ENCODE results near the gene CD46. TPM values are rescaled to one million over a fixed set of nuclear protein-coding genes. Genes with fewer than 3 reads are reported as not detected.
"Not testable (repeated sequence)": the region's sequence is repeated elsewhere in the genome, so short reads cannot be mapped to it uniquely, and the experiment has no call there.

Gene CD46
- total RNA-seq, 2 experiments from 2014 or later, result 75.0 to 80.2 TPM

DNA sequence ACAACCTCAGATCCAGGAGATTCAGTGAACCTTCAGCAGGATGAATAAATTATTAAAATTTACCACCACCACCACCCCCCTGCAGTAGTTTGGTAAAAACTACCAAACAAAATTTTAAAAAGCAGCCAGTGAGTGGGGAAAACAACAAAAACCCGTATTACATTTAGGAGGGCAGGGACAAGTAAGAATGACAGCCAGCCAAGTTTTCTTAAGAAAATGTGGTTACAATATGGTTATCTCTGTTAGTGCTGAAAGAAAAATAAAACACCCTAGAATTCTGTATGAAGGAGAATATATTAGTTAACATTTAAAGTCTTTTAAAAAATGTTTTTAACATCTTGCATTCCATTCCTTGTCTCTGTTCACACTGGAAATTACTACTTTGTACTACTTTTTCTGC is 14.7 kb downstream of the CD46 start:
- peaks cover 76% of the 10 kb centered on the region for H3K36me3 Mint-ChIP-seq
- peaks cover 6% of the 10 kb centered on the region for H3K4me1 Mint-ChIP-seq
- DNase-seq, result no peak
- no peaks in the 10 kb centered on the region for H3K27me3 Mint-ChIP-seq
- H3K27ac Mint-ChIP-seq, result no peak overlapping the region
- H3K9me3 Mint-ChIP-seq, result peaks cover 8% of the 10 kb centered on the region
- no peak overlapping the region for H3K4me3 Mint-ChIP-seq

DNA sequence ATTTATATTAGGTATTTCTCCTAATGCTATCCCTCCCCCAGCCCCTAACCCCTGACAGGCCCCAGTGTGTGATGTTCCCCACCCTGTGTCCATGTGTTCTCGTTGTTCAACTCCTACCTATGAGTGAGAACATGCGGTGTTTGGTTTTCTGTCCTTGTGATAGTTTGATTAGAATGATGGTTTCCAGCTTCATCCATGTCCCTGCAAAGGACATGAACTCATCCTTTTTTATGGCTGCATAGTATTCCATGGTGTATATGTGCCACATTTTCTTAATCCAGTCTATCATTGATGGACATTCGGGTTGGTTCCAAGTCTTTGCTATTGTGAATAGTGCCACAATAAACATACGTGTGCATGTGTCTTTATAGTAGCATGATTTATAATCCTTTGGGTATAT is 18.7 kb downstream of the CD46 start:
- H3K27ac Mint-ChIP-seq, result not testable (repeated sequence)

DNA sequence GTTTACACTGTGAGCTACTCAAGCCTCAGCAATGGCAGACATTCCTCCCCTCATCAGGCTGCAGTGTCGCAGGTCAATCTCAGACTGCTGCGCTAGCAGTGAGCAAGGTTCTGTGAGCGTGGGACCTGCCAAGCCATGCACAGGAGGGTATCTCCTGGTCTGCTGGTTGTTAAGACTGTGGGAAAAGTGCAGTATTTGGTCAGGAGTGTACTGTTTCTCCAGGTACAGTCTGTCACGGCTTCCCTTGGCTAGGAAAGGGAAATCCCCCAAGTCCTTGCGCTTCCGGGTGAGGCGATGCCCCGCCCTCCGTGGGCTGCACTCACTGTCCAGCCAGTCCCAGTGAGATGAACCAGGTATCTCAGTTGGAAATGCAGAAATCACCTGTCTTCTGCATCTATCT is 24.2 kb downstream of the CD46 start:
- H3K27me3 Mint-ChIP-seq, H3K27ac Mint-ChIP-seq, H3K4me3 Mint-ChIP-seq, DNase-seq: not testable (repeated sequence)
- H3K36me3 Mint-ChIP-seq, result peaks cover 86% of the 10 kb centered on the region
- peaks cover 24% of the 10 kb centered on the region for H3K9me3 Mint-ChIP-seq
- H3K4me1 Mint-ChIP-seq, result peaks cover 20% of the 10 kb centered on the region

More for the DNA sequence above, 18.7 kb downstream of the CD46 start:
- Mint-ChIP-seq H3K36me3 (peaks cover 80% of the 10 kb centered on the region), H3K9me3 (peaks cover 23% of the 10 kb centered on the region), H3K4me1 (peaks cover 20% of the 10 kb centered on the region)
- DNase-seq, H3K4me3 Mint-ChIP-seq, H3K27me3 Mint-ChIP-seq: not testable (repeated sequence)

DNA sequence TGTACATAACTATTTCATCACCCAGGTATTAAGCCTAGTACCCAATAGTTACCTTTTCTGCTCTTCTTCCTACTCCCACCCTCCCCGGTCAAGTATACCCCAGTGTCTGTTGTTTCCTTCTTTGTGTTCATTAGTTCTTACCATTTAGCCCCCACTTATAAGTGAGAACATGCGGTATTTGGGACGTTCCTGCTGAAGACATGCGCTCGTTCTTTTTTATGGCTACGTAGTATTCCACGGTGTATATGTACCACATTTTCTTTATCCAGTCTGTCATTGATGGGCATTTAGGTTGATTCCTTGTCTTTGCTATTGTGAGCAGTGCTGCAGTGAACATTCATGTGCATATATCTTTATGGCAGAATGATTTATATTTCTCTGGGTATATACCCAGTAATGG is 25.6 kb downstream of the CD46 start:
- not testable (repeated sequence) for H3K27ac Mint-ChIP-seq, DNase-seq, H3K4me3 Mint-ChIP-seq, H3K27me3 Mint-ChIP-seq
- peaks cover 18% of the 10 kb centered on the region for H3K4me1 Mint-ChIP-seq
- peaks cover 15% of the 10 kb centered on the region for H3K9me3 Mint-ChIP-seq
- H3K36me3 Mint-ChIP-seq, result peaks cover 75% of the 10 kb centered on the region

DNA sequence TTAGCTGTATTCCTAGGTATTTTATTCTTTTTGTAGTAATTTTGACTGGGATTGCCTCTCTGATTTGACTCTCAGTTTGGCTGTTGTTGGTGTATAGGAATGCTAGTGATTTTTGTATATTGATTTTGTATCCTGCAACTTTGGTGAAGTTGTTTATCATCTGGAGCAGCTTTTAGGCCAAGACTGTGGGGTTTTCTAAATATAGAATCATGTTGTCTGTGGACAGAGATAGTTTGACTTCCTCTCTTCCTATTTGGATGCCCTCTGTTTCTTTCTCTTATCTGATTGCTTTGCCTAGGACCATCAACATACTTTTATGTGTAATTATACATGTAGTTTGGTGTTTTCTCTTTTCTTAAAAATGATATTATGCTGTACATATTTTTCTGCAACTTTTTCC is 27.2 kb downstream of the CD46 start:
- Mint-ChIP-seq H3K27me3 (no peaks in the 10 kb centered on the region), H3K27ac (no peak overlapping the region), H3K4me3 (no peak overlapping the region), H3K4me1 (peaks cover 9% of the 10 kb centered on the region), H3K9me3 (peaks cover 7% of the 10 kb centered on the region), H3K36me3 (peaks cover 63% of the 10 kb centered on the region)
- no peak for DNase-seq

DNA sequence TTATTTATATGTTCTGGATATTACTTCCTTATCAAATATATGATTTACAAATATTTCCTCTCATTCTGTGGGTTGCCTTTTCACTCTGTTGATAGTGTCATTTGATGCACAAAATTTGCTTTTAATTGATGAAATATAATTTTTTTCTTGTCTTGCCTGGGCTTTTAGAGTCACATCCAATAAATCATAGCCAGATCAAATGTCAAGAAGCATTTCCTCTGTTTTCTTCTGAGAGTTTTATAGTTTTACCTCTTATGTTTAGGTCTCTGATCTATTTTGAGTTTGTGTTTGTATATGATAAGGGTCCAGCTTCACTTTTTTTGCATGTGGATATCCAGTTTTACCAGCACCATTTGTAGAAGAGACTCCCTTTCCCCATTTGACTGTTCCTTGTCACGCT is 29.5 kb downstream of the CD46 start:
- Mint-ChIP-seq H3K4me1 (peaks cover 6% of the 10 kb centered on the region), H3K4me3 (no peak overlapping the region), H3K27me3 (no peaks in the 10 kb centered on the region), H3K9me3 (peaks cover 4% of the 10 kb centered on the region), H3K36me3 (peaks cover 51% of the 10 kb centered on the region), H3K27ac (no peak overlapping the region)
- no peak for DNase-seq

DNA sequence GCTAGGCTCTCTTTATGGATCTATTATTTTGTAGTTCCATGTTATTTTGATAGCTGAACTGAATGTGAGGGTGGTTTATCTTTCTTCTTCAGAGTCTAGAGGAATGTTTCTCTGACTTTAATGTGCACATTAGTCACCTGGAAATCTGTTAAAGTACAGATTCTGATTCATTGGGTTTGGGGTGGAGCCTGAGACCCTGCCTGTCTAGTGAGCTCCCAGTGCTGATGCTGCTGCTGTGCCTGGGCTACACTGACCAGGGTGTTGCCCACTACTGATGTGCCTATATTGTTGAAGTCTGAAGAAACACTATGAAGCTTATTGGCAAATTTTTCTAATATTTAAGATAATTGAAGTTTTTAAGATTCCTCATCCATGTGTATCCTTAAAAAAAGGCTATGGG is 35.9 kb downstream of the CD46 start:
- Mint-ChIP-seq H3K4me1 (peaks cover 2% of the 10 kb centered on the region), H3K9me3 (no peaks in the 10 kb centered on the region), H3K27me3 (no peaks in the 10 kb centered on the region), H3K36me3 (peaks cover 18% of the 10 kb centered on the region), H3K4me3 (no peak overlapping the region), H3K27ac (no peak overlapping the region)
- no peak for DNase-seq

DNA sequence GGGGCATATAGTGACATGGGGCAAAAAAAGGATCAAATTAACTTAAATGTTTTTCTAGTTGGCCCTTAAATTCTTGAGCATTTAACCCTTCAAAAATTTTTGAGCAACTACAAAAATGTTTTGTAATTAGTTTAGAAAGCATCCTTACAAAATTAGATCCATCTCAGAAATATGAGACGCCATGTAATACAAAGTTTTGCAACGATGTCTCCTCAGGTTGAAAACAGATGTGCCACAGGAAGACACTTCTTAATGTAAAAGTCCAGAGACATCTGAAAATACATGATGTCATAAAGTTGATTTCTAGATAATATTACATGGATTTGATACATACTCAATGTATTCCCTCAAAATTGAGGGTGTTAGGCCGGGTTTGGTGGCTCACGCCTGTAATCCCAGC is 37.5 kb downstream of the CD46 start:
- Mint-ChIP-seq H3K27ac (no peak overlapping the region), H3K4me3 (no peak overlapping the region), H3K27me3 (no peaks in the 10 kb centered on the region), H3K9me3 (no peaks in the 10 kb centered on the region), H3K4me1 (peaks cover 3% of the 10 kb centered on the region), H3K36me3 (peaks cover 10% of the 10 kb centered on the region)
- no peak for DNase-seq

DNA sequence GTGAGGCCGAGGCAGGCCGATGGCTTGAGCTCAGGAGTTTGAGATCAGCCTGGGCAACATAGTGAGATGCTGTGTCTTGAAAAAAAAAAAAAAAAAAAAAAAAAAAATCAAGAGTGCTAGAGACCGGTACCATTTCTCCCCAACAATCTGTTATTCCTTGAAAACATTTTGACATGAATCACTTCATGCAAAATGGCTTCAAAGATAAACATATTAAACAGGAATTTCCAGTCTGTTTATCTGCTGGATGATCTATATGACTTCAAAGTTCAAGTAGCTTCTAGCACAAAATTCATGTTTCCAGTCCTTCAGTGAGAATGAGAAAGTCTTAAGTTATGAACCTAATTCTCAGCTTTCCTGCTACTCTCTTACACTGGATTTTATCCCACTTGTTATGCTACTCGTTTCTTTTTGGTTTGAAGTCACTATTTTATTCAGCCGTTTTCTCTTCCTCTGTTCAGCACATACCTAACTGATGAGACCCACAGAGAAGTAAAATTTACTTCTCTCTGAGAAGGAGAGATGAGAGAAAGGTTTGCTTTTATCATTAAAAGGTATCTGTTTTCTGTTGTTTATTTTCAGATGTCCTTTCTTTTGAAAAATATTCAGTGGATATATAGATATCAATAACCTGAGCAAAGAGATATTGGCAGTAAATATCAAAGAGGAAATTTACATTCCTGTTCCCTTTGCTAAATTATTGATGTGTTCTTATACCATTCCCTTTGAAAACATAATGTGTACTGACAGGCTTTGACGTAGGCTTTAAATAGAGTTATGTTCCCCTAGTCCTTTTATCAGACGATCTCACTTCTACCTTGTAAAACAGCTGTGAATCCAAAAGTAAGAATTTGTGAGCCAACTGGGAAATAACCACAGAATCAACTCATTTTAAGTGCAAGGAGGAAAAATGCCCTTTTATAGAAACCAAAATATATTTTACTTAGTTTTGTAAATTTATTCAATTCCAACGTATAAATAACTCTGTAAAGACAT is 38.2 kb downstream of the CD46 start:
- DNase-seq, result no peak
- H3K27ac Mint-ChIP-seq, result no peak overlapping the region
- H3K9me3 Mint-ChIP-seq, result no peaks in the 10 kb centered on the region
- H3K4me3 Mint-ChIP-seq, result no peak overlapping the region
- H3K4me1 Mint-ChIP-seq, result peaks cover 3% of the 10 kb centered on the region
- H3K27me3 Mint-ChIP-seq, result no peaks in the 10 kb centered on the region
- H3K36me3 Mint-ChIP-seq, result peaks cover 4% of the 10 kb centered on the region

DNA sequence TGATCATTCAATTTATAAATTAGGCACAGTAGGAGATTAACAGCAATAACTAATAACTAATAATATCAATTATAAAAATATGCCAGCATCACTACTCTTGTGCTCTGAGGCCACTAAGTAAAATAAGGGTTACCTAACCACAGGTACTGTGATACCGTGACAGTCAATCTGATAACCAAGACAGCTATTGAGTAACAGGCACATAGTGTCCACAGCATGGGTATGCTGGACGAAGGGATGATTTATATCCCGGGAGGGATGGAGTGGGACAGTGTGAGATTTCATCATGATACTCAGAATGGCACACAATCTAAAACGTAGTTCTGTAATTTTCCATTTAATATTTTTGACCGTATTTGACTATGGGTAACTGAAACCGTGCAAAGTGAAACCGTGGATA is 39.4 kb downstream of the CD46 start:
- Mint-ChIP-seq H3K9me3 (no peaks in the 10 kb centered on the region), H3K27ac (no peak overlapping the region), H3K4me1 (peaks cover 3% of the 10 kb centered on the region), H3K27me3 (no peaks in the 10 kb centered on the region), H3K4me3 (no peak overlapping the region), H3K36me3 (peaks cover 3% of the 10 kb centered on the region)
- DNase-seq, result no peak

DNA sequence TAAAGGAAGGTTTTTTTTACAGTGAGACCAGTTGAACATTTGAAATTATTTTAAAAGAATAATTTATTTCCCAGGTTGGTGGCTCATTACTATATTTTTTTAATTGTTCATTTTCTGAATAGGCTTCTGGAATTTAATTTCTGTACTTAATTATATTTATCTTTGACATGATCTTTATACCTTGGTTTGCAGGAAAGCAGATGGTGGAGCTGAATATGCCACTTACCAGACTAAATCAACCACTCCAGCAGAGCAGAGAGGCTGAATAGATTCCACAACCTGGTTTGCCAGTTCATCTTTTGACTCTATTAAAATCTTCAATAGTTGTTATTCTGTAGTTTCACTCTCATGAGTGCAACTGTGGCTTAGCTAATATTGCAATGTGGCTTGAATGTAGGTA is 41.5 kb downstream of the CD46 start:
- Mint-ChIP-seq H3K27me3 (no peaks in the 10 kb centered on the region), H3K36me3 (peaks cover 3% of the 10 kb centered on the region), H3K4me1 (peaks cover 17% of the 10 kb centered on the region), H3K9me3 (no peaks in the 10 kb centered on the region), H3K4me3 (no peak overlapping the region), H3K27ac (no peak overlapping the region)
- DNase-seq, result no peak

DNA sequence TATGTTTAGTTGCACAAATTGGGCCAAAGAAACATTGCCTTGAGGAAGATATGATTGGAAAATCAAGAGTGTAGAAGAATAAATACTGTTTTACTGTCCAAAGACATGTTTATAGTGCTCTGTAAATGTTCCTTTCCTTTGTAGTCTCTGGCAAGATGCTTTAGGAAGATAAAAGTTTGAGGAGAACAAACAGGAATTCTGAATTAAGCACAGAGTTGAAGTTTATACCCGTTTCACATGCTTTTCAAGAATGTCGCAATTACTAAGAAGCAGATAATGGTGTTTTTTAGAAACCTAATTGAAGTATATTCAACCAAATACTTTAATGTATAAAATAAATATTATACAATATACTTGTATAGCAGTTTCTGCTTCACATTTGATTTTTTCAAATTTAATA is 43.0 kb downstream of the CD46 start:
- Mint-ChIP-seq H3K36me3 (peaks cover 5% of the 10 kb centered on the region), H3K9me3 (no peaks in the 10 kb centered on the region), H3K4me3 (no peak overlapping the region), H3K4me1 (peaks cover 33% of the 10 kb centered on the region), H3K27me3 (no peaks in the 10 kb centered on the region), H3K27ac (no peak overlapping the region)
- no peak for DNase-seq

DNA sequence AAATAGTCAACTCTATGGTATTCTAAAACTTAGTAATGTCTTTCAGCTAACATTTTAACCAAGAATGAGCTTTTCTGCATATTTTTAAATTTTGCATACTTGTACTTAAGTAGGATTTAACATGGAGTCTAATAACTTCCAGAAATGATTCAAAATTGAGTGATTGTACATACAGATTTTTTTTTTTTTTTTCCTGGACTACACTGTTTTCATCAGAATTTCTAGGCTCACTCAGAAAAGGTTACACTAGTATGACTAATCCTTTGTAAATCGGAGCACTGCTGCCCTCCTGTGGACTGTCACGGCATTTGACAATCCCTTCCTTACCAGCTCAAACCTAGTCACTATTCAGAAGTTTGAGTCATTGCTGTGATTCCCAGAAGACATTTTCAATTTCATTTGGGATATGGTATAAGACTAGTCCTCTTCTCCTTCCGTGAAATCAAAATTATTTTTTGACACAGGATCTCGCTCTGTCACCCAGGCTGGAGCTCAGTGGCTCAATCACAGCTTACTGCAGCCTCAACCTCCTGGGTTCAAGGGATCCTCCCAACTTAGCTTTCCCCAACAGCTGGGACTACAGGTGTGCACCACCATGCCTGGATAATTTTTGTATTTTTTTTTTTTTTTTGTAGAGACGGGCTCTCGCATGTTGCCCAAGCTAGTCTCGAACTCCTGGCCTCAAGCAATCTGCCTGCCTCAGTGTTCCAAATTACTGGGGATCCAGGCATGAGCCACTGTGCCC is 45.5 kb downstream of the CD46 start:
- Mint-ChIP-seq H3K4me3 (no peak overlapping the region), H3K27ac (peak overlapping the region; percentile 29), H3K36me3 (peaks cover 5% of the 10 kb centered on the region), H3K4me1 (peaks cover 40% of the 10 kb centered on the region), H3K9me3 (no peaks in the 10 kb centered on the region), H3K27me3 (no peaks in the 10 kb centered on the region)
- DNase-seq, result peak; percentile 68

DNA sequence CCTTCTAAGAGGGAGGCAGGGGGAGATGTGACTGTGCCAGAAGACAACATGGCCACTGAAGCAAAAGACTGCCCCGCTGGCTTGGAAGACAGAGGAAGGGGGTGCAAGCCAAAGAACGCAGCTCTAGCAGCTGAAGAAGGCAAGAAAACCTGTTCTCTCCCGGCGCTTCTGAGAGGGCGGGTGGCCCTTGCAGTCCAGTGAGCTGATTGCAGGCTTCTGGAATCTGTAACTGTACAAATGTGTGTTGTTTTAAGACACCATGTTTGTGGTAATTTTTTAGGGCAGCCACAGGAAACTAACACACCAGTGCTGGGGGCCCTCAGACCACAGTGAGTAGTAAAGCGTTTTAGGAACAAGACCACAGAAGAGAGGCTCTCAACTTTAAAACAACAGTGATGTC is 47.0 kb downstream of the CD46 start:
- H3K27me3 Mint-ChIP-seq, result no peaks in the 10 kb centered on the region
- DNase-seq, result peak; percentile 27
- H3K36me3 Mint-ChIP-seq, result peaks cover 5% of the 10 kb centered on the region
- H3K4me1 Mint-ChIP-seq, result peaks cover 39% of the 10 kb centered on the region
- no peaks in the 10 kb centered on the region for H3K9me3 Mint-ChIP-seq
- no peak overlapping the region for H3K4me3 Mint-ChIP-seq
- peak overlapping the region; percentile 40 for H3K27ac Mint-ChIP-seq

DNA sequence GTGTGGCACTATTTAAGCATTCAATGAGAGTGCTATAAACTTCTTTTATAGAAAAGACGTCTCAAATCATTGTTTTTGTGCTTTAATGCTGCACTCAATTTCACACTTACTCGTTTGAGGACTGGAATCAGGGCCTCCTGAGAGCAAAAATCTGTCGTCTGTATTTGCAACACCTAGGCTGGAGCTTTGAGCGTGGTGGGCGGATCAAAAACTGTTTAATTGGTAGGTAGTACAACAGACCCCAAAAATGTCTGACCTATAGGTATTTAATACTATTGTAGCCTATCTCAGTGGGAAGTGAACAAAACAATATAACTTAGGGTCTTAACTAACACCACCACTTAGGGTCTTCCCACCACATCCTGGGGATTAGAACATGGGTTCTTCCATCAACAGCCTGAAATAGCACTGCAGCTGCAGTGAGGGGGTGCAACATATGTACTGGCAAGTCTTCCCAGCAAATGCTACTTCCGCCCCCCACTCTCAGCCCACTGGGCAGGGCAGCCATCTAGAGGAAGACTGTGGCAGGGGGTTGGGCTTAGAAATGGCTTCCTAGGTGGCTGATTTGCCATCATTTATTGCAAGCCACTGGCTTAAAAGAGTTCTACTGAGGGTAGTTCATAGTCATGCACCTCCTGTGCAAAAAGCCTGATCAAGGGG is 48.3 kb downstream of the CD46 start:
- Mint-ChIP-seq H3K4me3 (no peak overlapping the region), H3K36me3 (peaks cover 5% of the 10 kb centered on the region), H3K27me3 (no peaks in the 10 kb centered on the region), H3K4me1 (peaks cover 41% of the 10 kb centered on the region), H3K27ac (peak overlapping the region; percentile 54), H3K9me3 (no peaks in the 10 kb centered on the region)
- no peak for DNase-seq
